Testis (tissue), 3 donors: ENCODE results near the gene STK17A. TPM values are rescaled to one million over a fixed set of nuclear protein-coding genes. Genes with fewer than 3 reads are reported as not detected.

Source experiments
- DNase-seq: peaks from one replicate; pipeline ENCODE4 v3.0.0-alpha.2; 2019
- H3K27ac ChIP-seq, 2 donors: fragments of 200-600 bp; sonication (generic); one replicate each; pipeline ENCODE4 v1.5.1; 2019
- H3K27me3 ChIP-seq: fragments of 200-600 bp; sonication (generic); one replicate; pipeline ENCODE4 v1.5.1; 2019
- H3K36me3 ChIP-seq: fragments of 200-600 bp; sonication (generic); one replicate; pipeline ENCODE4 v1.5.1; 2017; ENCODE audit warnings: low read depth; ENCODE audit errors: missing control alignments
- H3K4me1 ChIP-seq: fragments of 200-600 bp; sonication (generic); one replicate; pipeline ENCODE4 v1.5.1; 2019
- H3K4me3 ChIP-seq, 2 donors: fragments of 200-600 bp; sonication (generic); one replicate each; pipeline ENCODE4 v1.5.1; 2017 to 2019
- H3K9me3 ChIP-seq: fragments of 200-600 bp; sonication (generic); one replicate; pipeline ENCODE4 v1.5.1; 2017
- CTCF ChIP-seq, 3 experiments: fragments of 450-650 bp in 2 of 3; fragments of 200-600 bp in 1 of 3; sonication (generic) in 1 of 3; IDR thresholded peaks; one replicate each; pipeline ENCODE4 v1.5.1; 2016 to 2019; ENCODE audit warnings: antibody characterized with exemption in 3 of 3, mild to moderate bottlenecking in 2 of 3, moderate library complexity in 1 of 3
- POLR2A ChIP-seq: fragments of 450-650 bp; IDR thresholded peaks from one replicate; pipeline ENCODE4 v1.6.1; 2017; ENCODE audit warnings: antibody characterized with exemption, mild to moderate bottlenecking, moderate library complexity
- WGBS, 2 donors: methylation state at CpG; one replicate each; pipeline ENCODE4 v1.1.5; 2018; 5-methylcytosine and 5-hydroxymethylcytosine counted together
- intact Hi-C: fragments of 100-400 bp; cut with DNase I; formaldehyde crosslinking; loops from one replicate; pipeline ENCODE4 v1.15.1; 2023; ENCODE audit warnings: low total_unique reads
- polyA plus RNA-seq: library from polyadenylated mRNA; stranded (reverse); fragments of 350-450 nt; fragmentation: Illumina TruSeq; extraction: RNeasy Lipid Tissue Mini Kit (QIAGEN cat#74804); gene quantifications from one replicate; pipeline ENCODE4 v1.2.3, GENCODE V29; 2014; ENCODE audit warnings: low read depth, low replicate concordance; ENCODE audit not compliant: insufficient read depth
- total RNA-seq, 2 donors: library from RNA; depleted of rRNA; stranded (reverse); fragments of >200 nt; gene quantifications; one replicate each; pipeline ENCODE4 v1.2.3, GENCODE V29; 2016

Gene STK17A
- total and polyA plus RNA-seq, 3 donors from 2014 or later = 14.8 to 43.2 (median 18.8) TPM

GRCh38 chr7:43562383-43562782 lies 20.5 kb upstream of the STK17A start:
- H3K4me3 ChIP-seq = no peak overlapping the region
- intact Hi-C loops = no loop called here
- no peaks in the 10 kb centered on the region for H3K9me3 ChIP-seq
- WGBS, 2 donors = 79 to 89% methylated on average over 3 of the region's 3 CpGs
- TF ChIP-seq POLR2A (no peak), CTCF (IDR thresholded peaks at IDR 0.05) (no peak)
- no peaks in the 10 kb centered on the region for H3K27me3 ChIP-seq
- no peaks in the 10 kb centered on the region for H3K36me3 ChIP-seq
- no peaks in the 10 kb centered on the region for H3K4me1 ChIP-seq
- H3K27ac ChIP-seq = no peak overlapping the region
- no peak for DNase-seq

DNA sequence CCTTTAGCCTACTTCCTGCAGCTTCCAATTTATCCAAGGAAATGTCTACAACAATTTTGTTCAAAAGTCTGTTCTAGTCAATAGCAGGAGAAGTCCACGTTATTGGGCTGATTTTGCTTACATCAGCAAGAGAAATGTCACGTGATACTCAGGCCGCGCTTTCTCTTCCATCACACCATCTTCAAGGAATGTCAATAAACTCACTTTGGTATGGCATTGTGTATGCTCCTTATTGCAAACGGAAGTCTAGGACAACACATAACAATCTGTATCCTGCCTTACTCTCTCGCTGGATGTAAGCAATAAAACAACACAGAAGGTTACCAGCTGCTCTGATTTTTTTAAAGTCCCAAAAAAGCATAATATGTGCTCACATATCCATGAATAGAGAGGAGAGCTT lies 17.1 kb upstream of the STK17A start:
- WGBS, 2 donors = 59 to 76% methylated on average over 6 of the region's 6 CpGs
- TF ChIP-seq CTCF (IDR thresholded peaks at IDR 0.05) (no peak), POLR2A (no peak)
- intact Hi-C loops = no loop called here
- H3K4me3 ChIP-seq = no peak overlapping the region
- H3K9me3 ChIP-seq = no peaks in the 10 kb centered on the region
- H3K4me1 ChIP-seq = no peaks in the 10 kb centered on the region
- H3K36me3 ChIP-seq = no peaks in the 10 kb centered on the region
- H3K27me3 ChIP-seq = no peaks in the 10 kb centered on the region
- no peak overlapping the region for H3K27ac ChIP-seq
- DNase-seq = no peak

GRCh38 chr7:43568529-43568928 lies 14.4 kb upstream of the STK17A start:
- H3K9me3 ChIP-seq = no peaks in the 10 kb centered on the region
- WGBS, 2 donors = 77 to 91% methylated on average over 6 of the region's 6 CpGs
- no peak for DNase-seq
- H3K36me3 ChIP-seq = no peaks in the 10 kb centered on the region
- no peaks in the 10 kb centered on the region for H3K4me1 ChIP-seq
- H3K27ac ChIP-seq = no peak overlapping the region
- no peak overlapping the region for H3K4me3 ChIP-seq
- TF ChIP-seq CTCF (IDR thresholded peaks at IDR 0.05) = no peak
- no peak for TF ChIP-seq POLR2A
- intact Hi-C loops = no loop called here
- no peaks in the 10 kb centered on the region for H3K27me3 ChIP-seq

DNA sequence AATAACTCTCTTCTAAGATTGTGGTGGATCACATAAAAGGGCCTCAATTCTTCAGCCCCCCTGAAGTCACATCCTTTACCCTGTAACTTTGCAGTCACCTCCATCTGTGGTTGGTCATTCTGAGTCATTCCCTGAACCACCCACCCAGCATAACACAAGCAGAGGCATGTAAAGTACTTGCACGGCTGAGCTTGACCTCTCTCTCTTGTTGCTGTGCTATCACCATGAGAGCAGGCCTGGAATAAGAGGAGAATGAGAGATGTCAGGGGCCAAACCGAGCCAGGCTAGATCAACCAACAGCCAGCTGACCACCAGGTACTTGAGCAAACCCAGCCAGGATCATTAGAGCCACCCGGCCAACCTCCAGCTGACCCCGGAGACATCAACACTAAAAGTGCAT lies 13.5 kb upstream of the STK17A start:
- H3K4me1 ChIP-seq = no peaks in the 10 kb centered on the region
- H3K27ac ChIP-seq = no peak overlapping the region
- intact Hi-C loops = no loop called here
- no peak for TF ChIP-seq POLR2A
- TF ChIP-seq CTCF (IDR thresholded peaks at IDR 0.05) = no peak
- H3K27me3 ChIP-seq = no peaks in the 10 kb centered on the region
- H3K4me3 ChIP-seq = no peak overlapping the region
- no peaks in the 10 kb centered on the region for H3K36me3 ChIP-seq
- 82% methylated on average over 4 of the region's 4 CpGs for WGBS, 2 donors
- H3K9me3 ChIP-seq = no peaks in the 10 kb centered on the region
- no peak for DNase-seq

GRCh38 chr7:43570688-43571365 lies 12.1 kb upstream of the STK17A start:
- H3K27me3 ChIP-seq = no peaks in the 10 kb centered on the region
- WGBS, 2 donors = 92 to 94% methylated on average over 4 of the region's 4 CpGs
- intact Hi-C loops = no loop called here
- no peak overlapping the region for H3K27ac ChIP-seq
- no peaks in the 10 kb centered on the region for H3K4me1 ChIP-seq
- TF ChIP-seq POLR2A (no peak), CTCF (IDR thresholded peaks at IDR 0.05) (no peak)
- no peaks in the 10 kb centered on the region for H3K9me3 ChIP-seq
- H3K36me3 ChIP-seq = no peaks in the 10 kb centered on the region
- no peak overlapping the region for H3K4me3 ChIP-seq
- no peak for DNase-seq
